Measurements from ENCODE around the gene DOK3.

Gene DOK3

GRCh38 chr5:177458912-177459350 lies 50.7 kb downstream of the DOK3 start:
- Histone ChIP-seq H3K36me3 (ENCODE audit: control insufficient read depth, insufficient read depth, low read length) (peaks cover 66% of the 10 kb centered on the region), H3K27ac (ENCODE audit: low read depth, low read length) (no peak overlapping the region), H3K4me3 (ENCODE audit: low read depth, low read length) (no peak overlapping the region), H3K9me3 (ENCODE audit: control insufficient read depth, insufficient read depth, low read depth, low read length) (no peaks in the 10 kb centered on the region), H3K4me1 (ENCODE audit: control insufficient read depth, insufficient read depth, low read length) (peaks cover 13% of the 10 kb centered on the region), H3K9ac (ENCODE audit: low read length) (no peak overlapping the region), H3K27me3 (ENCODE audit: control insufficient read depth, insufficient read depth, low read length) (peaks cover 2% of the 10 kb centered on the region)

GRCh38 chr5:177457852-177458681 lies 51.6 kb downstream of the DOK3 start:
- H3K9ac ChIP-seq (ENCODE audit: low read length) = no peak overlapping the region

GRCh38 chr5:177456976-177457851 lies 52.4 kb downstream of the DOK3 start:
- Histone ChIP-seq H3K27me3 (ENCODE audit: control insufficient read depth, insufficient read depth, low read length) (peaks cover 14% of the 10 kb centered on the region), H3K36me3 (ENCODE audit: control insufficient read depth, insufficient read depth, low read length) (peaks cover 52% of the 10 kb centered on the region), H3K9me3 (ENCODE audit: control insufficient read depth, insufficient read depth, low read depth, low read length) (no peaks in the 10 kb centered on the region), H3K27ac (ENCODE audit: low read depth, low read length) (no peak overlapping the region; the same call in 1 of the 2 replicates), H3K9ac (ENCODE audit: low read length) (no peak overlapping the region), H3K4me3 (ENCODE audit: low read depth, low read length) (no peak overlapping the region), H3K4me1 (ENCODE audit: control insufficient read depth, insufficient read depth, low read length) (peaks cover 30% of the 10 kb centered on the region)

More at GRCh38 chr5:177457852-177458681, 51.6 kb downstream of the DOK3 start:
- Histone ChIP-seq H3K27me3 (ENCODE audit: control insufficient read depth, insufficient read depth, low read length) (peaks cover 11% of the 10 kb centered on the region), H3K4me1 (ENCODE audit: control insufficient read depth, insufficient read depth, low read length) (peaks cover 22% of the 10 kb centered on the region), H3K27ac (ENCODE audit: low read depth, low read length) (no peak overlapping the region), H3K36me3 (ENCODE audit: control insufficient read depth, insufficient read depth, low read length) (peaks cover 59% of the 10 kb centered on the region), H3K9me3 (ENCODE audit: control insufficient read depth, insufficient read depth, low read depth, low read length) (no peaks in the 10 kb centered on the region), H3K4me3 (ENCODE audit: low read depth, low read length) (no peak overlapping the region)

GRCh38 chr5:177456591-177456964 lies 53.0 kb downstream of the DOK3 start:
- peaks cover 31% of the 10 kb centered on the region for H3K4me1 ChIP-seq (ENCODE audit: control insufficient read depth, insufficient read depth, low read length)
- no peak overlapping the region; the same call in 1 of the 2 replicates for H3K27ac ChIP-seq (ENCODE audit: low read depth, low read length)
- peaks cover 14% of the 10 kb centered on the region for H3K27me3 ChIP-seq (ENCODE audit: control insufficient read depth, insufficient read depth, low read length)

GRCh38 chr5:177455661-177456590 lies 53.7 kb downstream of the DOK3 start:
- Histone ChIP-seq H3K9me3 (ENCODE audit: control insufficient read depth, insufficient read depth, low read depth, low read length) (no peaks in the 10 kb centered on the region), H3K4me1 (ENCODE audit: control insufficient read depth, insufficient read depth, low read length) (peaks cover 31% of the 10 kb centered on the region), H3K27me3 (ENCODE audit: control insufficient read depth, insufficient read depth, low read length) (peaks cover 14% of the 10 kb centered on the region), H3K27ac (ENCODE audit: low read depth, low read length) (peak overlapping the region; percentile 87), H3K36me3 (ENCODE audit: control insufficient read depth, insufficient read depth, low read length) (peaks cover 41% of the 10 kb centered on the region), H3K9ac (ENCODE audit: low read length) (peak overlapping the region; percentile 83), H3K4me3 (ENCODE audit: low read depth, low read length) (peak overlapping the region; percentile 93)

More at GRCh38 chr5:177456591-177456964, 53.0 kb downstream of the DOK3 start:
- Histone ChIP-seq H3K9me3 (ENCODE audit: control insufficient read depth, insufficient read depth, low read depth, low read length) (no peaks in the 10 kb centered on the region), H3K36me3 (ENCODE audit: control insufficient read depth, insufficient read depth, low read length) (peaks cover 45% of the 10 kb centered on the region), H3K9ac (ENCODE audit: low read length) (no peak overlapping the region), H3K4me3 (ENCODE audit: low read depth, low read length) (no peak overlapping the region)

- peak overlapping the region; percentile 83 for H3K9ac ChIP-seq (ENCODE audit: low read length)
- peaks cover 31% of the 10 kb centered on the region for H3K4me1 ChIP-seq (ENCODE audit: control insufficient read depth, insufficient read depth, low read length)
- peak overlapping the region; percentile 87 for H3K27ac ChIP-seq (ENCODE audit: low read depth, low read length)
- peak overlapping the region; percentile 93 for H3K4me3 ChIP-seq (ENCODE audit: low read depth, low read length)
- H3K36me3 ChIP-seq (ENCODE audit: control insufficient read depth, insufficient read depth, low read length) = peaks cover 34% of the 10 kb centered on the region
- peaks cover 14% of the 10 kb centered on the region for H3K27me3 ChIP-seq (ENCODE audit: control insufficient read depth, insufficient read depth, low read length)
- no peaks in the 10 kb centered on the region for H3K9me3 ChIP-seq (ENCODE audit: control insufficient read depth, insufficient read depth, low read depth, low read length)
Observed at GRCh38 chr5:177455036-177455660, 54.5 kb downstream of the DOK3 start.

- Histone ChIP-seq H3K9ac (ENCODE audit: low read length) (peak overlapping the region; percentile 83), H3K36me3 (ENCODE audit: control insufficient read depth, insufficient read depth, low read length) (peaks cover 28% of the 10 kb centered on the region), H3K27me3 (ENCODE audit: control insufficient read depth, insufficient read depth, low read length) (peaks cover 14% of the 10 kb centered on the region), H3K4me3 (ENCODE audit: low read depth, low read length) (peak overlapping the region; percentile 93), H3K9me3 (ENCODE audit: control insufficient read depth, insufficient read depth, low read depth, low read length) (no peaks in the 10 kb centered on the region), H3K4me1 (ENCODE audit: control insufficient read depth, insufficient read depth, low read length) (peaks cover 36% of the 10 kb centered on the region), H3K27ac (ENCODE audit: low read depth, low read length) (peak overlapping the region; percentile 87)
Observed at GRCh38 chr5:177454397-177455035, 55.1 kb downstream of the DOK3 start.

GRCh38 chr5:177453852-177454396 lies 55.7 kb downstream of the DOK3 start:
- peaks cover 40% of the 10 kb centered on the region for H3K4me1 ChIP-seq (ENCODE audit: control insufficient read depth, insufficient read depth, low read length)
- H3K9me3 ChIP-seq (ENCODE audit: control insufficient read depth, insufficient read depth, low read depth, low read length) = no peaks in the 10 kb centered on the region
- peaks cover 14% of the 10 kb centered on the region for H3K27me3 ChIP-seq (ENCODE audit: control insufficient read depth, insufficient read depth, low read length)
- H3K27ac ChIP-seq (ENCODE audit: low read depth, low read length) = no peak overlapping the region
- peaks cover 22% of the 10 kb centered on the region for H3K36me3 ChIP-seq (ENCODE audit: control insufficient read depth, insufficient read depth, low read length)
- H3K4me3 ChIP-seq (ENCODE audit: low read depth, low read length) = peak overlapping the region; percentile 93
- peak overlapping the region; percentile 70 for H3K9ac ChIP-seq (ENCODE audit: low read length)

- Histone ChIP-seq H3K9me3 (ENCODE audit: control insufficient read depth, insufficient read depth, low read depth, low read length) (no peaks in the 10 kb centered on the region), H3K27me3 (ENCODE audit: control insufficient read depth, insufficient read depth, low read length) (peaks cover 14% of the 10 kb centered on the region), H3K4me3 (ENCODE audit: low read depth, low read length) (no peak overlapping the region), H3K36me3 (ENCODE audit: control insufficient read depth, insufficient read depth, low read length) (peaks cover 12% of the 10 kb centered on the region), H3K27ac (ENCODE audit: low read depth, low read length) (no peak overlapping the region), H3K9ac (ENCODE audit: low read length) (no peak overlapping the region), H3K4me1 (ENCODE audit: control insufficient read depth, insufficient read depth, low read length) (peaks cover 45% of the 10 kb centered on the region)
Observed at GRCh38 chr5:177452688-177453638, 56.7 kb downstream of the DOK3 start.

Data from HUES6 (cell line).